ENCODE measurements around the gene KCNE4. TPM values are rescaled to one million over a fixed set of nuclear protein-coding genes. Genes with fewer than 3 reads are reported as not detected.

KCNE4 gene
- total and polyA plus RNA-seq, 2 experiments from 2014 or later = not detected

DNA sequence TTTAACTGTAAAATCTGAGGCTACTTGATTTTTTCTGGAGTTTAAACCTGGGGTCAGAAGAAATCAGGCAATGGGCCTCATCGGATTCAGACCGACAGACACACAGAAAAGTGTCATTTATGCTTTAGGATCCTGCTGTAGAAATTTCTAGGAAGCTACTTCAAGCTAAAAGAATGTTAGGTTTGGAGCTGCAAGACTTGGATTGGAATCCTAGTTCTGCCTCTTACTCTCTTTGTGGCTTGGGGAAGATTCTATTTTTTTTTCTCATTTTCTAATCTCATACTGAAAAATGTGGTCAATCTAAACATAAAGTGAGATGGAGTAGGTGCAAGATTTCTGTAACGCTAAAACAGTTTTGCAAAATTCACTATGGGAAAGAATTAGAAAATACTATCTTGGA, 48.8 kb upstream of the KCNE4 start:
- H3K27me3 Mint-ChIP-seq (ENCODE audit: insufficient read depth, low read depth, poor library complexity) = peaks cover 3% of the 10 kb centered on the region
- no peak overlapping the region for H3K27ac Mint-ChIP-seq
- no peak overlapping the region for H3K4me2 ChIP-seq
- H3K27ac ChIP-seq (ENCODE audit: low read depth) = no peak overlapping the region
- no peaks in the 10 kb centered on the region for H3K36me3 ChIP-seq (ENCODE audit: insufficient read depth)
- H3K9me2 ChIP-seq (ENCODE audit: insufficient read depth) = 0 out of 2 replicates have a peak, but pooled peaks cover 6% of the 10 kb centered on the region
- ATAC-seq (no peak), DNase-seq (ENCODE audit: low spot score) (no peak)
- H2AFZ ChIP-seq = no peak overlapping the region
- H3K9me3 Mint-ChIP-seq = peaks cover 3% of the 10 kb centered on the region; the same call in 1 of the 3 replicates
- 0 out of 3 replicates have a peak, but pooled peaks cover 2% of the 10 kb centered on the region for H3K36me3 Mint-ChIP-seq (ENCODE audit: low read depth)
- H4K20me1 ChIP-seq (replicated peaks; ENCODE audit: insufficient read depth) = no peaks in the 10 kb centered on the region
- no peaks in the 10 kb centered on the region for H3K79me2 ChIP-seq (replicated peaks; ENCODE audit: insufficient read depth)
- H3K4me3 ChIP-seq = no peak overlapping the region
- H3F3A ChIP-seq (replicated peaks; ENCODE audit: low read depth) = no peaks in the 10 kb centered on the region
- H3K4me1 ChIP-seq (ENCODE audit: insufficient read depth) = no peaks in the 10 kb centered on the region
- no peak overlapping the region for H3K4me3 Mint-ChIP-seq
- H3K27me3 ChIP-seq (ENCODE audit: insufficient read depth) = no peaks in the 10 kb centered on the region
- TF ChIP-seq, protein P1, sequence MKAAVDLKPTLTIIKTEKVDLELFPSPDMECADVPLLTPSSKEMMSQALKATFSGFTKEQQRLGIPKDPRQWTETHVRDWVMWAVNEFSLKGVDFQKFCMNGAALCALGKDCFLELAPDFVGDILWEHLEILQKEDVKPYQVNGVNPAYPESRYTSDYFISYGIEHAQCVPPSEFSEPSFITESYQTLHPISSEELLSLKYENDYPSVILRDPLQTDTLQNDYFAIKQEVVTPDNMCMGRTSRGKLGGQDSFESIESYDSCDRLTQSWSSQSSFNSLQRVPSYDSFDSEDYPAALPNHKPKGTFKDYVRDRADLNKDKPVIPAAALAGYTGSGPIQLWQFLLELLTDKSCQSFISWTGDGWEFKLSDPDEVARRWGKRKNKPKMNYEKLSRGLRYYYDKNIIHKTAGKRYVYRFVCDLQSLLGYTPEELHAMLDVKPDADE (IDR thresholded peaks at IDR 0.05) = no peak
- no peak for TF ChIP-seq EZH2 (IDR thresholded peaks at IDR 0.05; ENCODE audit: low read depth, unreplicated experiment)
- no peak for TF ChIP-seq POLR2AphosphoS5 (IDR thresholded peaks at IDR 0.05; ENCODE audit: low read depth)
- TF ChIP-seq NANOG (IDR thresholded peaks at IDR 0.05; ENCODE audit: borderline replicate concordance) = no peak
- TF ChIP-seq CREB1 (CRISPR knock-in tag; IDR thresholded peaks at IDR 0.05; ENCODE audit: low read depth) = no peak
- TF ChIP-seq, protein P2, sequence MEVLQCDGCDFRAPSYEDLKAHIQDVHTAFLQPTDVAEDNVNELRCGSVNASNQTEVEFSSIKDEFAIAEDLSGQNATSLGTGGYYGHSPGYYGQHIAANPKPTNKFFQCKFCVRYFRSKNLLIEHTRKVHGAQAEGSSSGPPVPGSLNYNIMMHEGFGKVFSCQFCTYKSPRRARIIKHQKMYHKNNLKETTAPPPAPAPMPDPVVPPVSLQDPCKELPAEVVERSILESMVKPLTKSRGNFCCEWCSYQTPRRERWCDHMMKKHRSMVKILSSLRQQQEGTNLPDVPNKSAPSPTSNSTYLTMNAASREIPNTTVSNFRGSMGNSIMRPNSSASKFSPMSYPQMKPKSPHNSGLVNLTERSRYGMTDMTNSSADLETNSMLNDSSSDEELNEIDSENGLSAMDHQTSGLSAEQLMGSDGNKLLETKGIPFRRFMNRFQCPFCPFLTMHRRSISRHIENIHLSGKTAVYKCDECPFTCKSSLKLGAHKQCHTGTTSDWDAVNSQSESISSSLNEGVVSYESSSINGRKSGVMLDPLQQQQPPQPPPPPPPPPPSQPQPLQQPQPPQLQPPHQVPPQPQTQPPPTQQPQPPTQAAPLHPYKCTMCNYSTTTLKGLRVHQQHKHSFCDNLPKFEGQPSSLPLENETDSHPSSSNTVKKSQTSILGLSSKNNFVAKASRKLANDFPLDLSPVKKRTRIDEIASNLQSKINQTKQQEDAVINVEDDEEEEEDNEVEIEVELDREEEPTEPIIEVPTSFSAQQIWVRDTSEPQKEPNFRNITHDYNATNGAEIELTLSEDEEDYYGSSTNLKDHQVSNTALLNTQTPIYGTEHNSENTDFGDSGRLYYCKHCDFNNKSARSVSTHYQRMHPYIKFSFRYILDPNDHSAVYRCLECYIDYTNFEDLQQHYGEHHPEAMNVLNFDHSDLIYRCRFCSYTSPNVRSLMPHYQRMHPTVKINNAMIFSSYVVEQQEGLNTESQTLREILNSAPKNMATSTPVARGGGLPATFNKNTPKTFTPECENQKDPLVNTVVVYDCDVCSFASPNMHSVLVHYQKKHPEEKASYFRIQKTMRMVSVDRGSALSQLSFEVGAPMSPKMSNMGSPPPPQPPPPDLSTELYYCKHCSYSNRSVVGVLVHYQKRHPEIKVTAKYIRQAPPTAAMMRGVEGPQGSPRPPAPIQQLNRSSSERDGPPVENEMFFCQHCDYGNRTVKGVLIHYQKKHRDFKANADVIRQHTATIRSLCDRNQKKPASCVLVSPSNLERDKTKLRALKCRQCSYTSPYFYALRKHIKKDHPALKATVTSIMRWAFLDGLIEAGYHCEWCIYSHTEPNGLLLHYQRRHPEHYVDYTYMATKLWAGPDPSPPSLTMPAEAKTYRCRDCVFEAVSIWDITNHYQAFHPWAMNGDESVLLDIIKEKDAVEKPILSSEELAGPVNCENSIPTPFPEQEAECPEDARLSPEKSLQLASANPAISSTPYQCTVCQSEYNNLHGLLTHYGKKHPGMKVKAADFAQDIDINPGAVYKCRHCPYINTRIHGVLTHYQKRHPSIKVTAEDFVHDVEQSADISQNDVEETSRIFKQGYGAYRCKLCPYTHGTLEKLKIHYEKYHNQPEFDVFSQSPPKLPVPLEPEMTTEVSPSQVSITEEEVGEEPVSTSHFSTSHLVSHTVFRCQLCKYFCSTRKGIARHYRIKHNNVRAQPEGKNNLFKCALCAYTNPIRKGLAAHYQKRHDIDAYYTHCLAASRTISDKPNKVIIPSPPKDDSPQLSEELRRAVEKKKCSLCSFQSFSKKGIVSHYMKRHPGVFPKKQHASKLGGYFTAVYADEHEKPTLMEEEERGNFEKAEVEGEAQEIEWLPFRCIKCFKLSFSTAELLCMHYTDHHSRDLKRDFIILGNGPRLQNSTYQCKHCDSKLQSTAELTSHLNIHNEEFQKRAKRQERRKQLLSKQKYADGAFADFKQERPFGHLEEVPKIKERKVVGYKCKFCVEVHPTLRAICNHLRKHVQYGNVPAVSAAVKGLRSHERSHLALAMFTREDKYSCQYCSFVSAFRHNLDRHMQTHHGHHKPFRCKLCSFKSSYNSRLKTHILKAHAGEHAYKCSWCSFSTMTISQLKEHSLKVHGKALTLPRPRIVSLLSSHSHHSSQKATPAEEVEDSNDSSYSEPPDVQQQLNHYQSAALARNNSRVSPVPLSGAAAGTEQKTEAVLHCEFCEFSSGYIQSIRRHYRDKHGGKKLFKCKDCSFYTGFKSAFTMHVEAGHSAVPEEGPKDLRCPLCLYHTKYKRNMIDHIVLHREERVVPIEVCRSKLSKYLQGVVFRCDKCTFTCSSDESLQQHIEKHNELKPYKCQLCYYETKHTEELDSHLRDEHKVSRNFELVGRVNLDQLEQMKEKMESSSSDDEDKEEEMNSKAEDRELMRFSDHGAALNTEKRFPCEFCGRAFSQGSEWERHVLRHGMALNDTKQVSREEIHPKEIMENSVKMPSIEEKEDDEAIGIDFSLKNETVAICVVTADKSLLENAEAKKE (CRISPR knock-in tag; IDR thresholded peaks at IDR 0.05) = no peak
- TF ChIP-seq EZH2phosphoT487 (IDR thresholded peaks at IDR 0.05; ENCODE audit: unreplicated experiment) = no peak
- TF ChIP-seq ZNF114 (CRISPR knock-in tag; IDR thresholded peaks at IDR 0.05) = no peak
- TF ChIP-seq JUNB (IDR thresholded peaks at IDR 0.05; ENCODE audit: unreplicated experiment) = no peak
- TF ChIP-seq STAT1 (IDR thresholded peaks at IDR 0.05; ENCODE audit: unreplicated experiment) = no peak
- no peaks in the 10 kb centered on the region for H3K4me1 Mint-ChIP-seq

Measured in GM23338 (cell line).